ENCODE data around the gene SPTBN4. TPM values are rescaled to one million over a fixed set of nuclear protein-coding genes. Genes with fewer than 3 reads are reported as not detected.
A peak's percentile ranks its signal among the peaks of the same experiment; 100 is the strongest.

Gene SPTBN4
- total RNA-seq, 1 donor from 2014 or later, result under 0.01 TPM

DNA sequence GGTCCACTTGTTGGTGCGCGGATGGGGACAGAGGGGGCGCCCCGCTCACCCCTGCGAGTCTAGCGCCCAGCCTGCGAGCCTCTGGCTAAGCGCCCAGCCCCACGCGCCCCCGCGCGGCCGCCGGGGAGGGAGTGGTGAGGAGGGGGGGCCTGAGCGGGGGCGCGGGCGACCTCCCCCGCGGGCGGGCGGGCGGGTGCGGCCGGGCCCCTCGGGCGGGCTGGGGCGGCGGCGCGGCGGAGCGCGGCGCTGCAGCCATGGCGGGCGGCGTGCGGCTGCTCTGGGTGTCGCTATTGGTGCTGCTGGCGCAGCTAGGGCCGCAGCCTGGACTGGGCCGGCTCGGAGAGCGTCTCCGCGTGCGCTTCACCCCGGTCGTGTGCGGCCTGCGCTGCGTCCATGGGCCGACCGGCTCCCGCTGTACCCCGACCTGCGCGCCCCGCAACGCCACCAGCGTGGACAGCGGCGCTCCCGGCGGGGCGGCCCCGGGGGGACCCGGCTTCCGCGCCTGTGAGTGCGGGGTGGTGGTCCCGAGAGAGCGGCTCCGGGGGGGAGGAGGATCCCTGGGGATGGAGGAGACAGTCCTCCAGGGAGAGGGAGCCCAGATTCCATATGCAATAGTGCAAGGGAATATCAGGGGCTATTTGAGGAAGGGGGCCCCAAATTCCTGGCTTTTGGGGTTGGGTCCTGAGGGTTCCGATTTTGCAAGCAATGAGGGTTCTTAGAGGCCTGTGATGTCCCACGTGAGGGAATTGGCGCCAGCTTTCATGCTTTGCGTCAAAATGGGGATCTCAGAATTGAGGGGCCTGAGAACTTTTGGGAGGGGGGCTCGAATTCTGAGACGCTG is 134.6 kb downstream of the SPTBN4 start, which contains the start of gene LTBP4:
Gene LTBP4 (plus strand): TSS at position 236 of the 841 bp plus-strand sequence. CDS start 19 bp downstream, at position 255.
- peak in 1 of 2 donors; percentile 52 for DNase-seq (ENCODE audit: low read depth in 2 of 2)

DNA sequence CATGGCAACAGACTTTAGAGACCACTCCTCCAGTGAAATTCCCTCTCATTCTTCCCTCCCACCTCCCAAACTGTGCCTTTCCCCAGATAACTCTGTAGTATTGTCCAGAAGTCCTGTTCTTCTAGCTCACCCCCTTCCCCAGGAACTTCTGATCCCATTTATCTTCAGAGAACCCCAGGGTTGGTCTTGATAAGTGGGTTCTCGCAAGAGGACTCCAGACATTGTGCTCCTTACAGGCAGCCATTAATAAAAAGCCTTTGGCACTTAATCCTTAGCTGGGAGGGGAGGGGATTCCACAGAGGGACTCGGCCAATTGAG is 136.2 kb downstream of the SPTBN4 start:
- no peak for DNase-seq (ENCODE audit: low read depth in 2 of 2)

DNA sequence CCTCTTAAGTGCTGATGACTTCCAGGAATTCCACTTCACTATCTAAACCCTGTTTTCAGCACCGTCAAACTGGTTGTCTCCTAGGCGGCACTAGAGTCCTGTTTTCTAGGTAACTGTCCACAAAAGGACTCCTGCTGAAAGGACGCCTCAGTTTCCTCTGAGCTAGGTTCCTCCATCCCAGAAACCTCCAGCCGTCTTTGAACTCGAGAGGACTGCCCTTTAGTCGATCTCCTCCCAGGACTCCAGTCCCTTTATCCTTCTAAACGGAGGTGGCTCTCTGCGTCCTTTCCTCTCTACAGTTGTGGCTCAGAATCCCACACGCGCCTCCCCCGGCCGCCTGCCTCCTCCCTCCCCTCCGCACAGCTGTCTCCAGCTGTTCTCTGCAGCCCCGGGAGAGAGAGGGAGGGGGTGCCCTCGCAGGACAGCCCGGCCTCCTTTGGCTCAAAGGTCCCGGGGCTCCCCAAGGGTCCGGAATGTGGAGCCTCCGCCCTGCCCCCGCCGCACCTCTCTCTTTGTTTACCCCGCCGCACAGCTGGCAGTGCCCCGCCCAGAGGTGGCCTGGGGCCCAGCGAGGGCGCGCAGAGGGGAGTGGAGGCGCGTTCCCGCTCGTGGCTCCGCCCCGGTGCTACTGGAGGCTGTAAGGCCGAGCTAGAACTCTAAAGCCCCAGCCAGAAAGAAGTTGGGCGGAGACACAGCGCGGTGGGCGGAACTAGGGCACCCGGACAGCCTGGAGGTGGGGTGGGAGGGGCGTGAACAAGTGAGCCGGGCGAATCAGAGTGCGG is 136.8 kb downstream of the SPTBN4 start:
- peak; percentile 91 to 95 for DNase-seq (ENCODE audit: low read depth in 2 of 2)

DNA sequence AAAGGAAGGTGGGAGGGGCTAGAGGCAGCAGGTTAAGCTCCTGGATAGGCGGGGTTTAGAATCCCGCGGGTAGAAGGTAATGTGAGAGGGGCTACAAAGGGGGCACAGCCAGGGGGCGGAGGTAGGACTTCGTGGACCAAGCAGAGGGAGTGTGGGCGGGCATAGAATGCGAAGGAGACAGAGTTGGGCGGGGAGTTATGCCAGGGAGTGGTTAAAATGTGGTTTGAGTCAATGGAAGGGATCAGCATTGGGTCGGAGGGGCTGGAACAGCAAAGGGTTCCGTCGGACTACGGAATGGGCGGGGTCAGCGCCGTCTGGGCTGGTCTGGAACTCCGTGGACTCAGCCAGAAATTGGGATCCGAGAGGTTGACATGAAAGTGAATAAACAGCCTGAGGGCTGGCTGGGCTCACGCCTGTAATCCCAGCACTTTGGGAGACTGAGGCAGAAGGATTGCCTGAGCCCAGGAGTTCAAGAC is 137.4 kb downstream of the SPTBN4 start:
- no peak for DNase-seq (ENCODE audit: low read depth in 2 of 2)

DNA sequence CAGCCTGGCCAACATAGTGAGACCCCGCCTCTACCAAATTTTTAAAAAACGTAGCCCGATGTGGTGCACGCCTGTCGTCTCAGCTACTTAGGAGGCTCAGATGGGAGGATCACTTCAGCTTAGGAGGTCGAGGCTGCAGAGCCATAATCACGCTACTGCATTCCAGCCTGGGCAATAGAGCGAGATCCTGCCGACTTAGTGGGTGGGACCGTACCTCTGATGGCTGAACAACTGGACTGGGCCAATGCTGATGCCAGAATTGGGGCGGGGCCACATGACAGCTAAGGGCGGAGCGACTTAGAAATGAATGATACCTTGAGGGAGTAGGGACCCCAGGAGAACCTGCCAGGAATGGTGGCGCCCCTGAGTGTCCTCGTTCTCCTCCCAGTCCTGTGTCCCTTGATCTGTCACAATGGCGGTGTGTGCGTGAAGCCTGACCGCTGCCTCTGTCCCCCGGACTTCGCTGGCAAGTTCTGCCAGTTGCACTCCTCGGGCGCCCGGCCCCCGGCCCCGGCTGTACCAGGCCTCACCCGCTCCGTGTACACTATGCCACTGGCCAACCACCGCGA is 137.9 kb downstream of the SPTBN4 start:
- no peak for DNase-seq (ENCODE audit: low read depth in 2 of 2)

DNA sequence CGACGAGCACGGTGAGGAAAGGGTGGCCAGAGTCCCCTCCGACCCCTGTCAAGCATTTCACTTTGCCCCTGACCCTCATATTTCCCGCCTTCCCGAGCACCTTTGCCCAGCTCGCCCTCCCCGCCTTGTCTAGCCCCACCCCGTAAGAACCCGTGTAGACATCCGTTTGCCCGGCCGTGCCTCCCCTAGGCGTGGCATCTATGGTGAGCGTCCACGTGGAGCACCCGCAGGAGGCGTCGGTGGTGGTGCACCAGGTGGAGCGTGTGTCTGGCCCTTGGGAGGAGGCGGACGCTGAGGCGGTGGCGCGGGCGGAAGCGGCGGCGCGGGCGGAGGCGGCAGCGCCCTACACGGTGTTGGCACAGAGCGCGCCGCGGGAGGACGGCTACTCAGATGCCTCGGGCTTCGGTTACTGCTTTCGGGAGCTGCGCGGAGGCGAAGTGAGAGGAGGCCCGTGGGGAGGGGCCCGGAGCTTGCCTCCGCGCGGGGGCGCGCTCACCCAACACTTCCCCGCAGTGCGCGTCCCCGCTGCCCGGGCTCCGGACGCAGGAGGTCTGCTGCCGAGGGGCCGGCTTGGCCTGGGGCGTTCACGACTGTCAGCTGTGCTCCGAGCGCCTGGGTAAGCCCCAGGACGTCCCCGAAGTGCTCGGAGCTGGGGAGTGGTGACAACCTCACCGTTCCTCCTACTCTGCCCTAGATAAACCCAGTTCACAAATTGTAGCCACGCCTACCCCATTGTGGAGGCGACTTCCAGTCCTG is 138.6 kb downstream of the SPTBN4 start:
- DNase-seq (ENCODE audit: low read depth in 2 of 2), result peak in 1 of 2 donors; percentile 55

DNA sequence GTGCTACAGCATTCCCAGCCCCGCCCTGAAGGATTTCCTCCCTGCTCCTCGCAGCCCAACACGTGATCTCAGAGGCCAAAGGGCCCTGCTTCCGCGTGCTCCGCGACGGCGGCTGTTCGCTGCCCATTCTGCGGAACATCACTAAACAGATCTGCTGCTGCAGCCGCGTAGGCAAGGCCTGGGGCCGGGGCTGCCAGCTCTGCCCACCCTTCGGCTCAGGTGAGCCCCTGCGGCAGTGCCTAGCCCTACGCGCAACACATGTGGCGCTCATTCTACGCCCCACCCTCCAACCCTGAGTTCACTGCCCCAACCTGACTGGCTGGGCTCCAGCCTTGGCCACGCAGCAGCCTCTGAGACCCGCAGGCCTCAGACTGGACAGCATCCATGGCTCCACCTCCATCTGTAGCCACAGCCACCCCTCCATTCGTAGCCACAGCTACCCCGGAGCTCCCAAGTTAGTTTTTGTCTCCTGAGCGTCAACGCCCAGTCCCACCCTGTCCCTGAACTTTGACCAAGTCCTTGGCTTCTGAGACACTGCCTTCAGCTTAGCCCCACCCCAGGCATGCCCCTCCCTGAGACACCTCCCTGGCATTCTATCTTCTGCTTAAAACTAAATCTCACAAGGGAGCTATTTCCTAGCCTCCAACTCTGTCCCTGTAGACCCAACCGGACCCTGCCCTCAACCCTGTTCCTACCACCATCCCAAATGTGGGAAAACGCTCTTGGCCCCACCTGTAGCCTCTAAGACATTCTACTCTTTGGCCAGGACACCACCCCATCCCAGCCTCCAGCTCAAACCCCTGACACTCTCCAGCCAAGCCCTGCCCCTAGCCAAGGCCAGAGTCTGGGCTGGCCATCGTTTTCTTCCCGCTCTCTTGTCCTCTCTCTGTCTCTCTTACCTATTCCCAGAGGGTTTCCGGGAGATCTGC is 140.8 kb downstream of the SPTBN4 start:
- DNase-seq (ENCODE audit: low read depth in 2 of 2), result no peak

DNA sequence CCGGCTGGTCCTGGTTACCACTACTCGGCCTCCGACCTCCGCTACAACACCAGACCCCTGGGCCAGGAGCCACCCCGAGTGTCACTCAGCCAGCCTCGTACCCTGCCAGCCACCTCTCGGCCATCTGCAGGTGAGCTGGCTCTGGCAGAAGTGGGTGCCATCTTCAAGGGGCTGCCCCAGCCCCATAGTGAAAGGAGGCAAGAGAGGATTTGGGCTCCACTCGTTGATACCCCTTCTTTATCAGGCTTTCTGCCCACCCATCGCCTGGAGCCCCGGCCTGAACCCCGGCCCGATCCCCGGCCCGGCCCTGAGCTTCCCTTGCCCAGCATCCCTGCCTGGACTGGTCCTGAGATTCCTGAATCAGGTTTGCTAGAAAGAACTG is 141.4 kb downstream of the SPTBN4 start:
- no peak for DNase-seq (ENCODE audit: low read depth in 2 of 2)

DNA sequence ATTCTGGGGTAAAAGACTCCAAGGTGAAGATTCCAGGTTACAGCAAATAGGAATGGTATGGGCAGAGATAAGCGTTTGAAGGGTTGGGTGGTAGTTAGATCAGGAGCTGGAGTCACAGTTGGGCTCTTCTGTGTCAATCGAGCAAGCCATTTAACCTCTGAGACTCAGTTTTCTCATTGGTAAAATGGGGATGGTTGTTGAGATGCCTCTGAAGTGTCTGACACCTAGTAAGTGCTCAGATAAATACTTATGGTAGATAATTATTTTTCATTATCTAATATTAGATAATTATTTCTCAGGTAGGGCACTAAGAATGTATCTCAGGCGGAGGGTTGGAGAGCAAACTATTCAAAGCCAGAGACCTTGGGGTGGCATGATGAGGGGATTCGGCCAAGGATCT is 142.2 kb downstream of the SPTBN4 start:
- DNase-seq (ENCODE audit: low read depth in 2 of 2), result no peak

DNA sequence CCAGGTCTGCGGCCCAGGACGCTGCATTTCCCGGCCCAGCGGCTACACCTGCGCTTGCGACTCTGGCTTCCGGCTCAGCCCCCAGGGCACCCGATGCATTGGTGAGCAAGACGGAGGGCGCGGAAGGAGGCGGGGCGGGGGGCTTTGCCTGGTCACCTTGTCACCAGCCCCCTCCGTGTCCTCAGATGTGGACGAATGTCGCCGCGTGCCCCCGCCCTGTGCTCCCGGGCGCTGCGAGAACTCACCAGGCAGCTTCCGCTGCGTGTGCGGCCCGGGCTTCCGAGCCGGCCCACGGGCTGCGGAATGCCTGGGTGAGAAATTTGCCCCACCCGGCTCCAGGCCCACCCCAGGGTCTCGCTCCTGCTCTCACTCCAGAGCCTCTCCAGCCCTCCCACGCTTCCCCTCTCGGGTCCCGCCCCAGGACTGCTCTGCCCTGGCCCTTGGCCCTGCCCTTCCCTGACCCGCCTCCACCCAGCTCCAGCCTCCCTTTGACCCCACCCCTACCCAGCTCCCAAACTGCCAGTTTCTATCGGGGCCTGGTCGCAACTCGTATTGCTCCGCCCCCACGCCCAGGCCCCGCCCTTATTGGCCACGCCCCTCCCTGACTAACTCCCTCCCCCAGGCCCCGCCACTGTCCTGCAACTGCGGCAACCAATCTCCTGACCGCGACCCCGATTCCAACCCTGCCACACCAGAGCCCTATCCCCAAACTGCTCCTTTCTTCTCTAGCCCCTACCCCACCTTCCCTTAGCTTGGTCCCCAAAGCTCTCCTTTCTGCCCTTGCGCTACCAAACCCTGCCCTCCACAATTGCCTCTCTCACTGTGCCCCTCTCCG is 143.0 kb downstream of the SPTBN4 start:
- peak; percentile 60 to 68 for DNase-seq (ENCODE audit: low read depth in 2 of 2)

DNA sequence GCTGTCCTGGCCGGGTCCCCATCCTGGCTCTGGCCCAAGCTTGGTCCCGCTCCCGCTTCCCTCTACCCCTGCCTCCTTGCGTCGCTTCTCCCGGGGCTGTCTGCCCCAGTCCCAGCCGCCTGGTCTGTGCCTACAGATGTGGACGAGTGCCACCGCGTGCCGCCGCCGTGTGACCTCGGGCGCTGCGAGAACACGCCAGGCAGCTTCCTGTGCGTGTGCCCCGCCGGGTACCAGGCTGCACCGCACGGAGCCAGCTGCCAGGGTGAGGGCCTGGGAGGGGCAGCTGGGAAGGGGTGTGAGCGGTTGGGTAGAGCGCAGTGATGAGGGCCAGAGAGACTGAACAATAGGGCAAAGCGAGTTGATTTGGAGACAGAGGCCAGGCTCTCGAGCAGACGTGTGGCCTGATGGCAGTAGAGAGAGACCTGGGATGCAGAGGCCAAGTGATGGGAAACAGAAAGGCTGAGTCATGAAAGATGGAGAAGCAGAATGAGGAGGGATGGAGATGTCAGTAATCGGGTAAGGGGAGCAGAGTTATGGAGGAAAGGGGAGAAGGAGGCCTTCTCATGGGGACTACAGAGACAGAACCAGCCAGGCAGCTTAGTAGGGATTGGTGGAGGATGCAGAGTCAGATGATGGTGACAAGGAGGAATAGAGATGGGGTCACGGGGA is 143.7 kb downstream of the SPTBN4 start:
- no peak for DNase-seq (ENCODE audit: low read depth in 2 of 2)

DNA sequence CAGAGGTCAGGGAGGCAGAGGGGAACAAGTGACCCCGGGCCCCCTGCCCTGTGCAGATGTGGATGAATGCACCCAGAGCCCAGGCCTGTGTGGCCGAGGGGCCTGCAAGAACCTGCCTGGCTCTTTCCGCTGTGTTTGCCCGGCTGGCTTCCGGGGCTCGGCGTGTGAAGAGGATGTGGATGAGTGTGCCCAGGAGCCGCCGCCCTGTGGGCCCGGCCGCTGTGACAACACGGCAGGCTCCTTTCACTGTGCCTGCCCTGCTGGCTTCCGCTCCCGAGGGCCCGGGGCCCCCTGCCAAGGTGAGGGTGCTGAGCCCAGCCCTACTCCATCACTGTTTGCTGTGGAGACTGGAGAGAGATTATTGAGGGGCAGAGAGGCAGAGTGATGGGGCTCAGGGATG is 144.3 kb downstream of the SPTBN4 start:
- no peak for DNase-seq (ENCODE audit: low read depth in 2 of 2)

DNA sequence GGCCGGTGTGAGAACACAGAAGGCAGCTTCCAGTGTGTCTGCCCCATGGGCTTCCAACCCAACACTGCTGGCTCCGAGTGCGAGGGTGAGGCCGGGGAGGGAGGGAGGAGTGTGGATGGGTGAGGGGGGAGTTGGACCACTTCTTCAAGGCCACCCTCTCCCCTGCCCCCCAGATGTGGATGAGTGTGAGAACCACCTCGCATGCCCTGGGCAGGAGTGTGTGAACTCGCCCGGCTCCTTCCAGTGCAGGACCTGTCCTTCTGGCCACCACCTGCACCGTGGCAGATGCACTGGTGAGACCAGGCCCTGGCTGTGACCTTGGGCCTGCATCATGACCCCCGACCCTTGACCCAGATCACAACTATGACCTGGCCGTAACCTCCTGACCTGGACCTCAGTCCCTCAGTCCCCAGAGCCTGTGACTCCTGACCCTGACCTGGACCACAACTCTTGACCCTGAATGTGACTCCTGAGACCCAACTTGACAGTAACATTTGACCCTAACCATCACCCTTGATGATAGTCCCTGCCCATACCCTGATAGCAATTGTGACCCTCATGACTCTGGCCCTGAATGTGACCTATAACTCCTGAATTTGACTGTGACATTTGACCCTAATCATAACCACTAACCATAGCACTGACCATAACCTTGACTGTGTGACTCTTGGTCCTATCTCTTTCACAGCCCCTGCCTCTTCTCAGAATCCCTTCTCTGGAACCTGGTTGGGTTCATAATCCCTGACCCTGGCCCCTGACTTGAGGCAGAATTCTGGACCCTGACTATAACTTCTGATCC is 145.3 kb downstream of the SPTBN4 start:
- no peak for DNase-seq (ENCODE audit: low read depth in 2 of 2)

DNA sequence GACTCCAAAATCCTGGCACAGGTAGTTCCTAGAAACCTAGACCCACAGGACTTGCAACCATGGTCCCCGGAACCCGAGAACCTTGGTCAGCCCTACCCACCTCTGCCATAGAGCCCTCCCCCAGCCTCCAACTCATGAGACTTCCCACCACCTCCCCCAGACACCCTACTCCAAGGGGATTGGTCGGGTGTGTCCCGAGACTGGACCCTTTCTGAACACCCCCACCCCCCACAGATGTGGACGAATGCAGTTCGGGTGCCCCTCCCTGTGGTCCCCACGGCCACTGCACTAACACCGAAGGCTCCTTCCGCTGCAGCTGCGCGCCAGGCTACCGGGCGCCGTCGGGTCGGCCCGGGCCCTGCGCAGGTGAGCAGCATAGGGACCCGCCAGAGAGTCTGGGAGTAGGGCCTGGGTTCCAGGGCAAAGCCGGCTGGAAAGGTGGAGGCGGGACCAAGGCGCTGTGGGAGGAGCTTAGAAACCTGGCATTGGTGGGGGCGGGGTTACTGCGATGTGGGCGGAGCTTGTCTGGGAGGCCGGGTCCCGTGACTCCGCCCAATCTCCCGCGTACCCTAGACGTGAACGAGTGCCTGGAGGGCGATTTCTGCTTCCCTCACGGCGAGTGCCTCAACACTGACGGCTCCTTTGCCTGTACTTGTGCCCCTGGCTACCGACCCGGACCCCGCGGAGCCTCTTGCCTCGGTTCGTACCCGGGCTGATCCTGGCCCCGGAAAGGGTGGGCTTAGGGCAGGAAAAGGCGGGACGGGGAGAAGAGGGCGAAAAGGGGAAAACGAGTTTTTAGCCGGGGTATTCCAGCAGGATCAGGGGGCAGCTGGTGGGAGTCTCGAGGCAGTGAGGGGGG is 146.3 kb downstream of the SPTBN4 start:
- DNase-seq (ENCODE audit: low read depth in 2 of 2), result peak; percentile 45 to 51

DNA sequence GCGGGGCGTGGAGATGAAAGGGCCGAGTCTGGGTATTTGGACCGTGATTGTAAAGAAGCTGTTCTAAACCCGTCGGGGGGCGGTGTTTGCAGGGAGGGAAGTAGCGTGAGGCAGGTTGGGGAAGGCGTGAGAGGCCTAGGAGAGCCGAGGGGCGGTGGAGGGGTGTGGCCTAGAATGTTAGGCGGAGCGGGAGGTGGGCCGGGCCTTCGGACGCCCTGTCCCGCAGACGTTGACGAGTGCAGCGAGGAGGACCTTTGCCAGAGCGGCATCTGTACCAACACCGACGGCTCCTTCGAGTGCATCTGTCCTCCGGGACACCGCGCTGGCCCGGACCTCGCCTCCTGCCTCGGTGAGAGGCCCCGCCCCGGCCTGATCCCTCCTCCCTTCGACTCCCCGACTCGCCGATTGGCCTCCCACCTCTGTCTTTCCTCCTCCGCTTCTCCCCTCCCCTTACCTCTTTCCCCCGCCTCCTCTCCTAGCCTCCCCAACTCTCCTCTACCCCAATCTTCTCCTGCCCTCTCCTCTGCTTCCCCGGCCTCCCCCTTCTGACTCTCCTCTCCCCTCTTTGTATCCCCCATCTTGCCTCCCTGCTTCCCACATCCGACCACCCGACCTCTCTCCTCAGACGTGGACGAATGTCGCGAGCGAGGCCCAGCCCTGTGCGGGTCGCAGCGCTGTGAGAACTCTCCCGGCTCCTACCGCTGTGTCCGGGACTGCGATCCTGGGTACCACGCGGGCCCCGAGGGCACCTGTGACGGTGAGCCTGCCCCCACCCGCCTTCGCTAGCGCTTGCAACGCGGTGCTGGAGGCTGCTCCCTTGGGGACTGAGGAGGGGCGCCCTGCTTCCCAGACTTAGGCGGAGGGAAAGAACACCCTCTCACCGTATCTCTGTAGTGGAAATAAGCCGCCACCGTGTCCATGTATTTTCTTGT is 147.2 kb downstream of the SPTBN4 start:
- peak; percentile 59 to 75 for DNase-seq (ENCODE audit: low read depth in 2 of 2)

Measured in dermis microvascular lymphatic vessel endothelial cell (primary cell).